Right lobe of liver (tissue), 6 donors: ENCODE results near the gene ALPL. TPM values are rescaled to one million over a fixed set of nuclear protein-coding genes. Genes with fewer than 3 reads are reported as not detected.

ENCODE experiments used
- ATAC-seq, 4 donors: fragments of 200-7000 bp; cut with Tn5 transposase; one replicate each; pipeline ENCODE4 v1.9.1; 2020; ENCODE audit warnings: mild to moderate bottlenecking in 4 of 4, moderate library complexity in 4 of 4
- DNase-seq, 3 donors: peaks; one replicate each; pipeline ENCODE4 v3.0.0-alpha.2; 2020
- H3K27ac ChIP-seq, 3 donors: fragments of 200-600 bp; one replicate each; pipeline ENCODE4 v1.8.0; 2022
- H3K27me3 ChIP-seq, 2 donors: fragments of 200-600 bp; one replicate each; pipeline ENCODE4 v1.8.0; 2022
- H3K36me3 ChIP-seq, 4 donors: fragments of 200-600 bp; sonication (generic) in 1 of 4; one replicate each; pipeline versions ENCODE4 v1.5.1 to v1.8.0; 2017 to 2022; ENCODE audit warnings: control low read depth in 1 of 4
- H3K4me1 ChIP-seq, 4 donors: fragments of 200-600 bp; sonication (generic) in 1 of 4; one replicate each; pipeline versions ENCODE4 v1.5.1 to v1.8.0; 2017 to 2022; ENCODE audit warnings: control low read depth in 1 of 4
- H3K4me3 ChIP-seq, 3 donors: fragments of 200-600 bp; one replicate each; pipeline ENCODE4 v1.8.0; 2022
- H3K9me3 ChIP-seq, 4 donors: fragments of 200-600 bp; sonication (generic) in 1 of 4; one replicate each; pipeline versions ENCODE4 v1.5.1 to v1.8.0; 2017 to 2022; ENCODE audit warnings: control low read depth in 1 of 4
- POLR2A ChIP-seq: fragments of 450-650 bp; IDR thresholded peaks from one replicate; pipeline ENCODE4 v1.6.1; 2017; ENCODE audit warnings: antibody characterized with exemption, mild to moderate bottlenecking
- WGBS: methylation state at CpG from one replicate; pipeline ENCODE4 v1.1.6; 2018; ENCODE audit warnings: low coverage, low lambda C conversion rate; ENCODE audit not compliant: insufficient coverage; ENCODE audit errors: missing lambda C conversion rate; 5-methylcytosine and 5-hydroxymethylcytosine counted together
- intact Hi-C, 2 donors: fragments of 100-400 bp; cut with DNase I; formaldehyde crosslinking; loops; one replicate each; pipeline versions ENCODE4 v1.11.2 to v1.14.1; 2022
- total RNA-seq, 6 experiments: library from RNA; depleted of rRNA in 2 of 6; stranded (reverse); fragments of >200 nt in 2 of 6; fragmentation: NEBNext Ultra II Directional in 3 of 6; extraction: Animal tissue kit (Norgen Biotek cat#: 25700) in 3 of 6; gene quantifications; one replicate each; pipeline versions ENCODE4 v1.1.0 to v1.2.4, GENCODE V29; 2016 to 2023
- TF ChIP-seq, protein P1 (sequence below), 4 donors: fragments of 200-600 bp in 3 of 4; fragments of 450-650 bp in 1 of 4; IDR thresholded peaks; one replicate each; pipeline versions ENCODE4 v1.5.1 to v1.8.0; 2016 to 2022; ENCODE audit warnings: antibody characterized with exemption in 4 of 4, mild to moderate bottlenecking in 2 of 4
- donor health status: DM: no; HTN: yes; CAD: no.
- donor health status: DM: no; HTN: no; CAD: no.
- donor health status: DM: no; HTN: no; CAD: no.
- donor health status: DM: no; HTN: yes; CAD: no.
- donor health status: DM: no; HTN: yes; CAD: no.

ALPL gene
- total RNA-seq, 6 experiments from 2014 or later = 23.2 to 81.5 (median 48.1) TPM

- ATAC-seq (no peak), DNase-seq (no peak)
- WGBS = 60% methylated on average over 4 of the region's 7 CpGs
- H3K4me1 ChIP-seq = peaks cover 0 to 2% (median 0%) of the 10 kb centered on the region in 4 donors
- no peak overlapping the region for H3K27ac ChIP-seq
- H3K36me3 ChIP-seq = no peaks in the 10 kb centered on the region
- peaks cover 0 to 6% of the 10 kb centered on the region in 2 donors for H3K27me3 ChIP-seq
- no peaks in the 10 kb centered on the region for H3K9me3 ChIP-seq
- no peak overlapping the region for H3K4me3 ChIP-seq
- no peak for TF ChIP-seq POLR2A
- TF ChIP-seq, protein P1, sequence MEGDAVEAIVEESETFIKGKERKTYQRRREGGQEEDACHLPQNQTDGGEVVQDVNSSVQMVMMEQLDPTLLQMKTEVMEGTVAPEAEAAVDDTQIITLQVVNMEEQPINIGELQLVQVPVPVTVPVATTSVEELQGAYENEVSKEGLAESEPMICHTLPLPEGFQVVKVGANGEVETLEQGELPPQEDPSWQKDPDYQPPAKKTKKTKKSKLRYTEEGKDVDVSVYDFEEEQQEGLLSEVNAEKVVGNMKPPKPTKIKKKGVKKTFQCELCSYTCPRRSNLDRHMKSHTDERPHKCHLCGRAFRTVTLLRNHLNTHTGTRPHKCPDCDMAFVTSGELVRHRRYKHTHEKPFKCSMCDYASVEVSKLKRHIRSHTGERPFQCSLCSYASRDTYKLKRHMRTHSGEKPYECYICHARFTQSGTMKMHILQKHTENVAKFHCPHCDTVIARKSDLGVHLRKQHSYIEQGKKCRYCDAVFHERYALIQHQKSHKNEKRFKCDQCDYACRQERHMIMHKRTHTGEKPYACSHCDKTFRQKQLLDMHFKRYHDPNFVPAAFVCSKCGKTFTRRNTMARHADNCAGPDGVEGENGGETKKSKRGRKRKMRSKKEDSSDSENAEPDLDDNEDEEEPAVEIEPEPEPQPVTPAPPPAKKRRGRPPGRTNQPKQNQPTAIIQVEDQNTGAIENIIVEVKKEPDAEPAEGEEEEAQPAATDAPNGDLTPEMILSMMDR (IDR thresholded peaks at IDR 0.05) = no peak
- intact Hi-C loops = no loop called here
Measured at GRCh38 chr1:21503706-21504377, 5.4 kb upstream of the ALPL start.

DNA sequence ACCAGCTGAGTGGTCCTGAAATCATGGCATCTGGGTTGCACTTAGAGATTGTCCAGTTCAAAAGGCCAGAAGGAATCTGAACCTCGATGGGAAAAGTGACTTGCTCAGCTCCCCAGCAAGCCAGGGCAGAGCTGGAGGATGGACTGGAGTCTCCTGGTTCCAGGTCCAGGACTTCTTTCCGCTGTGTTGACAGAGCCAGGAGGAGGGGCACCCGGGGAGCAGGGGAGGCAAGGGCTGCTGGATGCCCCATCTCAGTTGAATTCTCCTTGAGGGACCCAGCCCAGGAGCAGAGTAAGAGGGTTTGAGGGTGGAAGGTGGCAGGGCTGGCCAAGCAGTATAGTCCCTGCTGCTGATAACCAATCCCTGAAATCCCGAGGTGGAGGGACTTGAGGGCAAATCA is 2.4 kb upstream of the ALPL start:
- ATAC-seq (no peak), DNase-seq (no peak)
- H3K4me1 ChIP-seq = peaks cover 0 to 7% (median 0%) of the 10 kb centered on the region in 4 donors
- peaks cover 0 to 7% of the 10 kb centered on the region in 2 donors for H3K27me3 ChIP-seq
- H3K4me3 ChIP-seq = no peak overlapping the region
- no peaks in the 10 kb centered on the region for H3K9me3 ChIP-seq
- intact Hi-C loops = no loop called here
- no peaks in the 10 kb centered on the region for H3K36me3 ChIP-seq
- WGBS = 58% methylated on average over 3 of the region's 4 CpGs
- H3K27ac ChIP-seq = no peak overlapping the region
- TF ChIP-seq, protein P1 (IDR thresholded peaks at IDR 0.05) = no peak

GRCh38 chr1:21507511-21508270 is 1.5 kb upstream of the ALPL start:
- Histone ChIP-seq H3K36me3 (no peaks in the 10 kb centered on the region), H3K9me3 (no peaks in the 10 kb centered on the region), H3K27ac (no peak overlapping the region), H3K27me3 (peaks cover 0 to 7% of the 10 kb centered on the region in 2 donors), H3K4me1 (peaks cover 0 to 7% (median 0%) of the 10 kb centered on the region in 4 donors), H3K4me3 (no peak overlapping the region)
- WGBS = 76% methylated on average over 1 of the region's 1 CpG
- TF ChIP-seq, protein P1 (IDR thresholded peaks at IDR 0.05) = no peak
- TF ChIP-seq POLR2A = no peak
- no peak for DNase-seq
- intact Hi-C loops = no loop called here
- no peak for ATAC-seq

DNA sequence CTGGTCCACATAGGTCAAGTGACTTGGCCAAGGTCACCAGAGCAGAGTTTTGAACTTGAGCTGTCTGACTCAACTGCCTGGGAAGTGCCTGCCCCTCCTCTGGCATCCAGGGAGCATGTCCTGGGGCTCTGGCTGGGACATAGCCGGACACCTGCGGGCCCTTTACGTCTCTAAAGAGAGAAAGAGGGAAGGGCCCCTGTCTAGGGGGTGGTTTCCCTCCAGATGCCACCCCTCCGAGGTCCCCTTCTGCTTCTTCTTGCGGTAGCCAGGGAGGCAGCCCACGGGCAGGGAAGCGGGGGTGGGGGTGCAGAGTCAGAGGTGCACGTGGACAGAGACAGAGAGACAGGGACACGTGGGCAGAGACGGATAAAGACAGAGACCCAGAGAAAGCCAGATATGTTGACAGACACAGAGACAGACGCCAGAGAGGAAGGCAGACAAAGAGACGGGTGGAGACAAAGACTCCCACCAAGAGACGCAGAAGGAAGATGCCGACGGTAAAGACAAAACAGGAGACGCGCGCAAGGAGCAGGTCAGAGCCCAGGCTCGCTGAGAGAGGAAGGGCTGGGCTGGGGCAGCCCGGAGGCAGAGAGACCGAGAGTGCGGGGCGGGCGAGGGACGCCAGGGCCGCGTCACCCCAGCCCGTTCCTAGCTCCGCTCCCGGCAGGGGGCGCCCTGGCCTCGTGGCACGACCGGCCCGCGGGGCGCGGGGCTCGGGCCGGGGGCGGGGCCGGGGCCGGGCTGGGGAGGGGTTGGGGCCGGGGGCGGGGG is 458 bp upstream of the ALPL start:
- peak; percentile 89 to 93 (median 92) for ATAC-seq
- Histone ChIP-seq H3K36me3 (no peaks in the 10 kb centered on the region), H3K4me3 (peak overlapping the region in 2 of 3 donors; percentile 14 to 47), H3K27ac (no peak overlapping the region), H3K27me3 (peaks cover 0 to 7% of the 10 kb centered on the region in 2 donors), H3K4me1 (peaks cover 0 to 7% (median 0%) of the 10 kb centered on the region in 4 donors), H3K9me3 (no peaks in the 10 kb centered on the region)
- 12% methylated on average over 20 of the region's 45 CpGs for WGBS
- intact Hi-C loops = no loop called here
- peak; percentile 72 to 82 (median 78) for DNase-seq
- TF ChIP-seq, protein P1 (IDR thresholded peaks at IDR 0.05) = peak; percentile 52 to 75 (median 59)
- no peak for TF ChIP-seq POLR2A
